ENCODE measurements around the gene LRIG1.

- no peak for TF ChIP-seq POLR2A (IDR thresholded peaks at IDR 0.05; ENCODE audit: low read depth)
- TF ChIP-seq CTCF (IDR thresholded peaks at IDR 0.05): no peak
- TF ChIP-seq EP300 (IDR thresholded peaks at IDR 0.05): no peak
- no peak for TF ChIP-seq POLR2AphosphoS5 (IDR thresholded peaks at IDR 0.05)
These were observed 147.8 kb downstream of the LRIG1 start for GRCh38 chr3:66353039-66353438.
